DMS 273 (cell line): ENCODE data around the gene VWC2.

Source experiments
- DNase-seq: peaks from one replicate; lab custom pipeline; 2025; ENCODE audit not compliant: unreplicated experiment; lab: John Stamatoyannopoulos, UW

VWC2 gene

DNA sequence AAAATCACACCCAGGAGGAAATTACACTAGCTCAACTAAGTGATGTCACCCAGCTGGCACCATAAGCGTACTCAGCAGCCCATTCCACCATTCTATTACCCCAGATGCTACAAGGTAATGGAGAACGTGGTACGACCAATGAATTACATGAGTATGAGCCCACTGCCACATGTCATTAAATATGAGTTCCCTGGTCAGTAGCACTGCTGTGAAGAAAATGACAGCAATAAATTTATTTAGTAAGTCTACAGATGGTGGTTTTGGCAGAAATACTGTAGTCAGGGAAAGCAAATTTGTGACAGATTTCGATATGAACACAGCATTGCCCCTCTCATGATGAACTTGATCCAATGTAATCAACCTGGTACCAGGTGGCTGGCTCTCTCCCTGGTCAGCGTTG, 154.2 kb downstream of the VWC2 start:
- DNase-seq: peak; percentile 59

DNA sequence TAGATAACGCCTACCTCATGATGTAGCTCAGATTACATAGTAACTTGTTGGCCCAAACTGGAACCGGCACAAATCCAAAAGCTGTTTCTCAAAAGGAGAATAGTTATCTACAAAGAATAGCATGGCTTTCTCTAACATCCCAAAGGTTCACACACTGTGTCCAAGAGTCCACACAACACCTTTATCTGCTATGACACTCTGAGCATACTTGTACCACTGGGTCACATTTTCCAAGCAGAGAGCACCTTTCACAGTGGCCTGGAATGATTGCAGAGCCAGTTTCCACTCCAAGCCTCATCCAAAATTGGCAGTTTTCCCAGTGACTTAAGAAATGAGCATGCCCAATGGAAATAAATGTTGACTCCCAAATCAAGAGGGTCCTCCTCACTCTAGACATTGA, 155.3 kb downstream of the VWC2 start:
- DNase-seq: no peak

DNA sequence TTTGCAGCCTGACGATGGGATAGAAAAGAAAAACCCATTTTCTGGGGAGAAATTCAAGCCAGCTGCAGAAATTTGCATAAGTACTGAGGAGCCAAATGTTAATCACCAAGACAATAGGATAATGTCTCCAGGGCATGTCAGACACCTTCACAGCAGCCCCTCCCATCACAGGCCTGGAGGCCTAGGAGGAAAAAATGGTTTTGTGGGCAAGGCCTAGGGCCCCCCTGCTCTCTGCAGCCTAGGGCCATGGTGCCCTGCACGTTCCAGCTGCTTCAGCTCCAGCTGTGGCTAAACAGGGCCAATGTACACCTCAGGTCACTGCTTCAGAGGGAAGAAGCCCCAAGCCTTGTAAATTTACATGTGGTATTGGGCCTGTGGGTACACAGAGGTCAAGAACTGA, 158.2 kb downstream of the VWC2 start:
- DNase-seq: no peak

DNA sequence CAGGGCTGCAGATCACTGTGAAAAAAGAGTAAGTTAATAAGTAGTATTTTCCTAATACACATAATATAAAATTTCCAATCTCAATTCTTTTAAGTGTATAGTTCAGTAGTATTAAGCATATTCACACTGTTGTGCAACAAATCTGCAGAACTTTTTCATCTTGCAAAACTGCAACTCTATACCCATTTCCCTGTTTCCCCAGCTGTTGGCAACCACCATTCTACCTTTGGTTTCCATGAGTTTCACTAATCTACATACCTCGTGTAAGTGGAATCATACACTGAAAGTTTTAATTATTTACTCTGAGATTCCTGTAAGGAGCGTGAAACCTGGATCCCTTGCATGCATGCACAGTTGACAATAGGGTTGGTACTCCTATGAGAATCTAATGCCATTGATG, 164.2 kb downstream of the VWC2 start:
- no peak for DNase-seq
